ENCODE measurements around the gene EIF3L. TPM values are rescaled to one million over a fixed set of nuclear protein-coding genes. Genes with fewer than 3 reads are reported as not detected.
A peak's percentile ranks its signal among the peaks of the same experiment; 100 is the strongest.

EIF3L gene
- total RNA-seq, 1 experiment from 2014 or later, result 252 TPM

GRCh38 chr22:37894939-37895670 is 45.9 kb downstream of the EIF3L start:
- Histone ChIP-seq H3K4me3 (no peak overlapping the region), H3K4me1 (replicated peaks) (peaks cover 21% of the 10 kb centered on the region), H3K27ac (no peak overlapping the region), H3K36me3 (peaks cover 27% of the 10 kb centered on the region), H3K27me3 (replicated peaks) (no peaks in the 10 kb centered on the region), H3K9me3 (replicated peaks) (no peaks in the 10 kb centered on the region)
- DNase-seq (ENCODE audit: low read depth in 1 of 2, low spot score in 2 of 2), result no peak

DNA sequence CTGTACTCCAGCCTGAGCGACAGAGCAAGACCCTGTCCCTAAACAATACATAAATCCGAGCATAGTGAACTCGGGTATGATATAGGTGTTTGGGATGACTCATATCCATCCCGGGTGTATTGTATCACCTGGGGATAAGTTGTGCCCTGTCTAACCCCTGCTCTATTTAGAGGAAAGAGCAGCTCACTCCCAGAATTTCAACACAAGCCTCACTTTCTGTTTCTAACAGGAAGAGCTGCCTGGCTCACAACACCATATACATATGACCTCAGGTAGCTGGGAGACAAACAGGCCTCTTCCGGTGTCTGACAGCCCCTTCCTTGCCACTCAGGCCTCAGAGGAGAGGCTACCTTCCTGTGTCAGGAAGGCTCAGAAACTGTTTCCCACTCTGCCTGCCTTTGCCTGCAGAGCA is 47.0 kb downstream of the EIF3L start:
- H3K27ac ChIP-seq, result no peak overlapping the region
- H3K4me3 ChIP-seq, result no peak overlapping the region
- peaks cover 21% of the 10 kb centered on the region for H3K4me1 ChIP-seq (replicated peaks)
- DNase-seq (ENCODE audit: low read depth in 1 of 2, low spot score in 2 of 2), result no peak
- no peaks in the 10 kb centered on the region for H3K27me3 ChIP-seq (replicated peaks)
- no peaks in the 10 kb centered on the region for H3K9me3 ChIP-seq (replicated peaks)
- peaks cover 17% of the 10 kb centered on the region for H3K36me3 ChIP-seq

DNA sequence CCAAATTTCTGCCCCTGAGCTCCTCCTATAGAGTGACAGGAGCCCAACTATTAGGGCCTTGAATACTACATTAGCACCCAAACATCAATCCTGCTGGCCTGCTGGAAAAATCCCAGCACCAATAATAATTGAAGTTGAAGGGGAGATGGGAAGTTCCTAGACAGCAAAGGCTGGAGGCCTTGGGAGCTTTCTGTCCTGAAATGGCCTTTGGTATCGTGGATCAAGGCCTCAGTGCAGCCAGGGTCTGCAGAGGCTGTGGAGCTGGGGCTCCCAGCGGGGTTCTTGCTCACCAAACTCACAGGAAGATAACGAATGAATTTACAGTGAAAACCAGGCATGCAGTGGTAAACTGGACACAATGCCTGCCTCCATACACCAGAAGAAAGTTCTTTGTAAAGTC is 47.7 kb downstream of the EIF3L start:
- peaks cover 9% of the 10 kb centered on the region for H3K36me3 ChIP-seq
- H3K27me3 ChIP-seq (replicated peaks), result no peaks in the 10 kb centered on the region
- H3K27ac ChIP-seq, result no peak overlapping the region
- no peaks in the 10 kb centered on the region for H3K9me3 ChIP-seq (replicated peaks)
- H3K4me1 ChIP-seq (replicated peaks), result peaks cover 21% of the 10 kb centered on the region
- no peak overlapping the region for H3K4me3 ChIP-seq
- DNase-seq (ENCODE audit: low read depth in 1 of 2, low spot score in 2 of 2), result no peak

DNA sequence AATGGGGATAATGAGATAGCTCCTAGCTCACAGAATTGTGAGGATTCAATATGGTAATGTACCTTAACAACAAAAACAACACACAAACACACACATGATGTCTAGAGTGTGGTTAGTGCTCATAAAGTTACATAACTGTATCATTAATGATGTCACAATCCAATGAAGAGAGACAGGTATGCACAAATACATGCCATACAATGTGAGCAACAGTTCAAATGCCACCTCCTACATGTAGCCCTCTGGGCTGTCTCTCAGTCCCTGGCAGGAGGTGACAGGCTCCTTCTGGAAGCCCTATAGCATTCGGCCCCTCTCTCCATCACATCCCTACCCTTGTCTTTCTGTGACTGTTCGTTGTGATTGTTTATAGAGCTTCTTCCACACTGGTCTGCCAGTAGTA is 48.6 kb downstream of the EIF3L start:
- H3K27ac ChIP-seq, result no peak overlapping the region
- H3K4me3 ChIP-seq, result no peak overlapping the region
- peaks cover 21% of the 10 kb centered on the region for H3K4me1 ChIP-seq (replicated peaks)
- no peaks in the 10 kb centered on the region for H3K27me3 ChIP-seq (replicated peaks)
- peaks cover 4% of the 10 kb centered on the region for H3K36me3 ChIP-seq
- no peak for DNase-seq (ENCODE audit: low read depth in 1 of 2, low spot score in 2 of 2)
- H3K9me3 ChIP-seq (replicated peaks), result no peaks in the 10 kb centered on the region

GRCh38 chr22:37898441-37899181 is 49.4 kb downstream of the EIF3L start:
- Histone ChIP-seq H3K4me1 (replicated peaks) (peaks cover 21% of the 10 kb centered on the region), H3K27ac (peak overlapping the region; percentile 60), H3K27me3 (replicated peaks) (no peaks in the 10 kb centered on the region)

DNA sequence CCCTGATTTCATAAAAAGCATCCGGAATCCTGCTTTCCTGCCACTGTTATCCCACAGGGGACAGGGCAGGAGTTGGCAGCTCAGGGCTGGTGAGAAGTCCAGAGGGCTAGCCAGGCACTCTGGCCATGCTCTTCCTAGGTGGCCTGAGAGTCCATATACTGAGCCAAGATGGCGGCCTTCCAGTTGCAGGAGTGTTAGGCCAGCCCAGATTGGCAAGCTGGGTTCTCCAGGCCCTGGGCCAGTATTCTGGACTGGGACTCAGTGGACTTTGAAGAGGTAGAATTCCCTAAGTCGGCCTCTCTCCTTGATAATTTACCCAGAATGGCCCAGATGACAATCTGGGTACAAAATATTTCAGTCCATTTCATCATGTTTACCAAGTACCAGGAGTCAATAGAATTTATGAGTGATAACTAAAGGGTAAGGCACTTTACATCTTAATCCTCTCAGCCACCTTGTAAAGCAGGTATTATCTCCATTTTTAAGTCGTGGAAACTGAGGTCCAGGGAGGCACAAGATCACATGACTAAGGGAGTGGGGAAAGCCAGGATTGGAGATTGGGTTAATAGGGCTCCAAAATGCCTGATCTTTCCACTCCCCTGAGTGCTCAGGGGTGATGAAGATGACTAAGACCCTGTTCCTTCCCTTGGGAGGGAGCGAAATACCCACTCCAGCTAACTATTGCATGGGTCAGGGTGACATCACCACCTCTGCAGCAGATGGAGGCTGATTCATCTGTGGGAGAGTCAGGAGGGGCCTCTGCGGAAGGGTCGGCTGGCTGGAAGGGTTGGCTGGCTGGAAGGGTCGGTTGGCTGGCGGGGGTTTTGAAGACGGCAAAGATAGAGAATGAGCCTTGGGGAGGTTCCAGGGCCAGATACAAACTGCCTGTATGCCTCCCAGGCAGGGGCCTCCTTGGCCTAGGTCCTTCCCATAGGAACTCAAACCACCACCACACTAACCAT is 55.6 kb downstream of the EIF3L start:
- Histone ChIP-seq H3K27ac (peak overlapping the region; percentile 99), H3K4me1 (replicated peaks) (peaks cover 39% of the 10 kb centered on the region), H3K4me3 (peak overlapping the region; percentile 97), H3K9me3 (replicated peaks) (no peaks in the 10 kb centered on the region), H3K36me3 (peaks cover 30% of the 10 kb centered on the region), H3K27me3 (replicated peaks) (no peaks in the 10 kb centered on the region)
- DNase-seq (ENCODE audit: low read depth in 1 of 2, low spot score in 2 of 2), result peak; percentile 95 to 98

More at GRCh38 chr22:37898441-37899181, 49.4 kb downstream of the EIF3L start:
- no peak overlapping the region for H3K4me3 ChIP-seq
- peak; percentile 55 to 71 for DNase-seq (ENCODE audit: low read depth in 1 of 2, low spot score in 2 of 2)
- H3K9me3 ChIP-seq (replicated peaks), result no peaks in the 10 kb centered on the region
- H3K36me3 ChIP-seq, result no peaks in the 10 kb centered on the region

GRCh38 chr22:37905534-37906363 is 56.5 kb downstream of the EIF3L start, which contains the start of gene MICALL1:
Gene MICALL1 (plus strand): TSS chr22:37906297. CDS start chr22:37906423, 126 bp downstream.
- Histone ChIP-seq H3K27me3 (replicated peaks) (no peaks in the 10 kb centered on the region), H3K4me3 (peak within 1 kb of the TSS; percentile 97)
- peak; percentile 84 to 87 for DNase-seq (ENCODE audit: low read depth in 1 of 2, low spot score in 2 of 2)

GRCh38 chr22:37906364-37907008 is 57.3 kb downstream of the EIF3L start:
- peak overlapping the region; percentile 80 for H3K27ac ChIP-seq
- DNase-seq (ENCODE audit: low read depth in 1 of 2, low spot score in 2 of 2), result no peak
- H3K4me3 ChIP-seq, result peak overlapping the region; percentile 97
- H3K4me1 ChIP-seq (replicated peaks), result peaks cover 39% of the 10 kb centered on the region
- H3K27me3 ChIP-seq (replicated peaks), result no peaks in the 10 kb centered on the region
- no peaks in the 10 kb centered on the region for H3K9me3 ChIP-seq (replicated peaks)
- H3K36me3 ChIP-seq, result peaks cover 43% of the 10 kb centered on the region

More at GRCh38 chr22:37905534-37906363, 56.5 kb downstream of the EIF3L start, which contains the start of gene MICALL1:
- H3K9me3 ChIP-seq (replicated peaks), result no peaks in the 10 kb centered on the region
- H3K27ac ChIP-seq, result peak within 1 kb of the TSS; percentile 99
- H3K4me1 ChIP-seq (replicated peaks), result peaks cover 39% of the 10 kb centered on the region
- H3K36me3 ChIP-seq, result peaks cover 36% of the 10 kb centered on the region

DNA sequence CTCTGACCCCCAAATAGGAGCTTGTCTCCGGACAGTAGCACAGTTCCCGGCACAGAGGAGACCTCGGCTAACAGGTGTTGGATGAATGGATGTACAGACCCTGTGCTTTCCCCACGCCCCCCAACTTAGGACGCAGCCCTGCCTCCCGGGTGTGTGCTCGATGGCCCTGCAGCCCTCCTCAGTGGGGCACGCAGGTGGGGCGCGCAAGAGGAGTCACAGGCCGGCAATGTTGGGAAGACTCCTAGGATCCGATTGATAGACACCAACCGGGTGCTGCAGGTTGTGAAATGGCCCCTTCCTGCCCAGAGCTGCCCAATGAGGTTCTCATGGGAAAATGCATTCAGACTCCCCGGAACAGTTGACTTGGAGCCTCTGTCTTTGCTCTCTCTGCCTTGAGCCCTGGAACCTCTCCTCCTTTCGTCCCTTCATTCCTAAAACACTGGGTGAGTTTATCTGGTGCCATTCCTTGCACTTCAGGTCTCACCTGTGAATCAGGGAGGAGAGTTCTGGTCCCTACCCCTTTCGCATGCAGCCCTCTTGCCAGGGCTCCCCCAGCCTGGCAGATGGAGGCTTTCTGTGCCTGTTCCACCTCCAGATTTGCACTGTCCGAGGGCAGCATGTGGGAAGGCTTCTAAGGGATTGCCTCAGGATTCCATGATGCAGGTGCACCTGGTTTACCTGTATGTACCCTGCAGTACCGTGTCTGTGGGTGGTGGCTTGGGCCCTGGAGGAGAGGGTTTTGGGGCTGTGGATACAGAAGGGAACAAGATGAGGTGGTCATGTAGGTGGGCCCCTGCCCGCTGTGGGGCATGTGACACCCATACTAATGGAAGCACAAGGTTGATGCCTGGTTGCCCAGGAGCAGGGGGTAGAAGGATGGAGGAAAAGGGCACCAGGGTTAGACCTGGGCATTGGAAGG is 58.1 kb downstream of the EIF3L start:
- Histone ChIP-seq H3K27me3 (replicated peaks) (no peaks in the 10 kb centered on the region), H3K36me3 (peaks cover 52% of the 10 kb centered on the region), H3K9me3 (replicated peaks) (no peaks in the 10 kb centered on the region), H3K4me1 (replicated peaks) (peaks cover 39% of the 10 kb centered on the region), H3K4me3 (peak overlapping the region; percentile 97), H3K27ac (peak overlapping the region; percentile 80; the same call in 1 of the 2 replicates)
- no peak for DNase-seq (ENCODE audit: low read depth in 1 of 2, low spot score in 2 of 2)

GRCh38 chr22:37909766-37910165 is 60.5 kb downstream of the EIF3L start:
- Histone ChIP-seq H3K4me3 (no peak overlapping the region), H3K4me1 (replicated peaks) (peaks cover 32% of the 10 kb centered on the region), H3K27ac (no peak overlapping the region), H3K36me3 (peaks cover 70% of the 10 kb centered on the region), H3K9me3 (replicated peaks) (no peaks in the 10 kb centered on the region), H3K27me3 (replicated peaks) (no peaks in the 10 kb centered on the region)
- no peak for DNase-seq (ENCODE audit: low read depth in 1 of 2, low spot score in 2 of 2)

DNA sequence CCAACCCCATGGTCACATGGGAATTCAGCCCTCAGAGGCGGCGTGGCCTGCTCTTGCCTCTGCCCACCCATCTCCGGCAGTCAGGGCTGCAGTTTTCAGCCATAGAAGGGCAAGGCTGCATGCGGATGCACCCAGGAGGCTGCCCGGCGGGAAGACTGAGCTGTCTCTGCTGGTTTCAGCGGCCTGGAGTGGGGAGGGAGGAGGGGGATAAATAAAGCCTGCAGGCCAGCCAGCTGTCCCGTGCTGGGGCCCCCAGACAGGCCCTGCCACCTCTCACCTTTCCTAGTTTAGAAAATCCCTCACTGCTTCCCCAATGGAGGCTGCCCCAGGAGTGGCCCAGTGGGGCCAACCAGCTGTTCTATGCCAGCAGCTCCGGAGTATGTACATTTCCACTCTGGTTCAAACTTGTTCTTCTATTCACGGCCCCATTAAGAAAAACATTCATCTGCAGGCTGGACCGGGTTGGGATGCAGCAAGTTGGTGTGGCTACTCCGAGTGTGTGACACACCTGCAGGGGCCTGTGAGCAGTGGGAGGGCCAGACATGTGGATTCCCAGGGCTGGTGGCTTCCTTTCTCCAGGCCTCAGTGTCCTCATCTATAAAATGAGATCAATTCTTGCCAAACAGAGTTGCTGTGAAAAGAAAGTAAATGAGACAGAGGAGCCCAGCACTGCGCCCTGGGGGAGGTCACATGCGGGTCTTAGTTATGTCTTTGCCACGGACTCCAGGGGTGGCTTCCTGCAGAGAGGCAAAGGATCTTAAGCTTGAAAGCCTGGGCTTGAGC is 61.9 kb downstream of the EIF3L start:
- Histone ChIP-seq H3K36me3 (peaks cover 81% of the 10 kb centered on the region), H3K9me3 (replicated peaks) (no peaks in the 10 kb centered on the region), H3K4me3 (no peak overlapping the region), H3K27me3 (replicated peaks) (no peaks in the 10 kb centered on the region), H3K27ac (no peak overlapping the region), H3K4me1 (replicated peaks) (peaks cover 19% of the 10 kb centered on the region)
- no peak for DNase-seq (ENCODE audit: low read depth in 1 of 2, low spot score in 2 of 2)
